ENCODE results near the gene ALPK3. TPM values are rescaled to one million over a fixed set of nuclear protein-coding genes. Genes with fewer than 3 reads are reported as not detected.

ALPK3 gene
- 0.48 TPM for polyA plus RNA-seq (2013)

DNA sequence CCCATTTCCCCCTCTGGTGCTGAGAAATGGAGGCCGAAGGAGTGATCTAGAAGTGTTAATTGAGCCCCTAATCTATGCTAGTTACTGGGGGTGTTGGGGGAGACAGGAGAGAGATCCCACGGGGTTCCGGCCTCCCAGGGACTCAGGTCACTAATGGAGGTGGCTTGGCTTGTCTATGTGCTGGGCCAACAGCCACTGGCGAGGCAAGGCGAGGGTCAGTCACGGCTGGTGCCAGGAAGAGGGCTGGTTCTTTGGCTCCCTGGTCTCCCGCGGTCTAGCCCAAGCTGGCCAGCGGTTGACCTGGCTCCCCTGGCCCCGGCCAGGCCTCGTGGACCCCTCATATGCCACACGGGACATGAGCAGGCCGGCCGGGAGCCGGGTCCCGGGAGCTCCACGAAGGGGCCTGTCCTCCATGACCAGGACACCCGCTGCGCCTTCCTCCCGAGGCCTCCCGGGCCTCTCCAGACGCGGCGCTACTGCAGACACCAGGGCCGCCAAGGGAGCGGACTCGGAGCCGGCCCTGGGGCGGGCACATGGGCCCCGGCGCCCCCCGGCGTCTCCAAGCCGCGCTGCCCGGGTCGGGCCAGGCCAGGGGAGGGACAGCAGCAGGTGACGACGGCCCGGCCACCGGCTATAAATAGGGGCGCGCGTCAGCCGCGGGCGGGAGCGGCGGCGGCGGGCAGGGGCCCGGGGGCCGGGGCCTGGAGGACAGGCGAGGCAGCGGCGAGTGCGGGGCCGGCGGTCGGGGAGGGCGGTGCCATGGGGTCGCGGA, at the start of gene ALPK3:
TSS of gene ALPK3 (plus strand) at position 663 of the 772 bp plus-strand sequence. CDS start at position 760, 97 bp downstream.
- H3K27me3 ChIP-seq (replicated peaks in 2 of 5; ENCODE audit: control insufficient read depth in 4 of 5, insufficient read depth in 5 of 5, low read length in 4 of 5): peaks cover 0 to 14% (median 0%) of the 10 kb centered on the region in 5 experiments
- no peaks in the 10 kb centered on the region for H3K9me3 ChIP-seq (ENCODE audit: control extremely low read depth in 1 of 5, control insufficient read depth in 4 of 5, insufficient read depth in 2 of 5, low read depth in 1 of 5, low read length in 4 of 5)
- POLR2A ChIA-PET: no interaction called here
- CTCF ChIA-PET: interaction anchor here (1.5 kb wide), 1 partner anchor 161 kb away, joined by 3 read pairs; no protein-coding TSS in a partner anchor
- peak in 2 of 3 donors; percentile 29 to 47 for DNase-seq
- no peaks in the 10 kb centered on the region for H3K36me3 ChIP-seq (ENCODE audit: control insufficient read depth in 4 of 4, insufficient read depth in 4 of 4, low read length in 3 of 4)
- H3K27ac ChIP-seq (ENCODE audit: insufficient read depth in 1 of 2, low read depth in 1 of 2, low read length in 2 of 2, poor library complexity in 1 of 2, severe bottlenecking in 2 of 2): no peak within 1 kb of the TSS
- peak within 1 kb of the TSS in 2 of 7 experiments; percentile 49 to 56 for H3K4me3 ChIP-seq (ENCODE audit: control insufficient read depth in 1 of 7, extremely low read depth in 1 of 7, insufficient read depth in 4 of 7, low read depth in 2 of 7, low read length in 6 of 7)
- H3K4me1 ChIP-seq (ENCODE audit: control extremely low read depth in 1 of 4, control insufficient read depth in 4 of 4, insufficient read depth in 4 of 4, low read length in 3 of 4): peaks cover 0 to 22% (median 14%) of the 10 kb centered on the region in 4 experiments
- WGBS (ENCODE audit: insufficient coverage): 37% methylated on average over 37 of the region's 63 CpGs

DNA sequence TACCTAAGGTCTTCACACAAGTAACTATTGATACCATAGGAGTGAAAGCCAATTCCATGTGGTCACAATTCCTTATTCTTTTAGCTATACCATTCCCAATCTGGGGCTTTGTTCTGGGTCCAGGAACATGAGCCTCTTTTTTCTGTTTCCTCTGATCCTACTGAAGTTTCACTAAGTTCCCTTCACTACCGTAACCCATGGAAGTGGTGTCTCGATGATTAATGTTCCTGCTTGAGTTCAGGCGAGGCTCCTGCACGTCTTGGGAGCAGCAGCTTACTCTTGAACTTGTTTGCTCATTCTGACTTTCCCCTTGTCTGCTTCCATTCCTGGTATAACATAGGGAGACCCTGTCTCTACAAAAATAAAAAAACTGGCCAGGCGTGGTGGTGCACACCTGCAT, 45.1 kb upstream of the ALPK3 start:
- Histone ChIP-seq H3K9me3 (ENCODE audit: control extremely low read depth in 1 of 5, control insufficient read depth in 4 of 5, insufficient read depth in 2 of 5, low read depth in 1 of 5, low read length in 4 of 5) (no peaks in the 10 kb centered on the region), H3K27ac (ENCODE audit: insufficient read depth in 1 of 2, low read depth in 1 of 2, low read length in 2 of 2, poor library complexity in 1 of 2, severe bottlenecking in 2 of 2) (peak overlapping the region in 1 of 2 experiments; percentile 49), H3K4me1 (ENCODE audit: control extremely low read depth in 1 of 4, control insufficient read depth in 4 of 4, insufficient read depth in 4 of 4, low read length in 3 of 4) (peaks cover 5 to 13% (median 11%) of the 10 kb centered on the region in 4 experiments), H3K4me3 (ENCODE audit: control insufficient read depth in 1 of 7, extremely low read depth in 1 of 7, insufficient read depth in 4 of 7, low read depth in 2 of 7, low read length in 6 of 7) (no peak overlapping the region), H3K36me3 (ENCODE audit: control insufficient read depth in 4 of 4, insufficient read depth in 4 of 4, low read length in 3 of 4) (peaks cover 8 to 45% (median 18%) of the 10 kb centered on the region in 4 experiments), H3K27me3 (replicated peaks in 2 of 5; ENCODE audit: control insufficient read depth in 4 of 5, insufficient read depth in 5 of 5, low read length in 4 of 5) (no peaks in the 10 kb centered on the region)
- WGBS (ENCODE audit: insufficient coverage): 26% methylated on average over 5 of the region's 5 CpGs
- peak in 1 of 3 donors; percentile 28 for DNase-seq
- POLR2A ChIA-PET: no interaction called here
- CTCF ChIA-PET: interaction anchor here (1.1 kb wide), 1 partner anchor 37 kb away, joined by 3 read pairs; no protein-coding TSS in a partner anchor

GRCh38 chr15:84772467-84772866, 44.7 kb upstream of the ALPK3 start:
- ChIA-PET CTCF (interaction anchor here (1.1 kb wide), 1 partner anchor 37 kb away, joined by 3 read pairs; no protein-coding TSS in a partner anchor), POLR2A (no interaction called here)
- H3K27ac ChIP-seq (ENCODE audit: insufficient read depth in 1 of 2, low read depth in 1 of 2, low read length in 2 of 2, poor library complexity in 1 of 2, severe bottlenecking in 2 of 2): peak overlapping the region in 1 of 2 experiments; percentile 49
- H3K36me3 ChIP-seq (ENCODE audit: control insufficient read depth in 4 of 4, insufficient read depth in 4 of 4, low read length in 3 of 4): peaks cover 8 to 41% (median 14%) of the 10 kb centered on the region in 4 experiments
- peaks cover 5 to 13% (median 11%) of the 10 kb centered on the region in 4 experiments for H3K4me1 ChIP-seq (ENCODE audit: control extremely low read depth in 1 of 4, control insufficient read depth in 4 of 4, insufficient read depth in 4 of 4, low read length in 3 of 4)
- DNase-seq: no peak
- H3K9me3 ChIP-seq (ENCODE audit: control extremely low read depth in 1 of 5, control insufficient read depth in 4 of 5, insufficient read depth in 2 of 5, low read depth in 1 of 5, low read length in 4 of 5): no peaks in the 10 kb centered on the region
- no peak overlapping the region for H3K4me3 ChIP-seq (ENCODE audit: control insufficient read depth in 1 of 7, extremely low read depth in 1 of 7, insufficient read depth in 4 of 7, low read depth in 2 of 7, low read length in 6 of 7)
- H3K27me3 ChIP-seq (replicated peaks in 2 of 5; ENCODE audit: control insufficient read depth in 4 of 5, insufficient read depth in 5 of 5, low read length in 4 of 5): no peaks in the 10 kb centered on the region
- no CpG with 5 or more reads among the region's 2 CpGs for WGBS (ENCODE audit: insufficient coverage)

GRCh38 chr15:84773716-84774115, 43.4 kb upstream of the ALPK3 start:
- no peak overlapping the region for H3K27ac ChIP-seq (ENCODE audit: insufficient read depth in 1 of 2, low read depth in 1 of 2, low read length in 2 of 2, poor library complexity in 1 of 2, severe bottlenecking in 2 of 2)
- CTCF ChIA-PET: interaction anchor here (0.6 kb wide), 1 partner anchor 184 kb away, joined by 3 read pairs; no protein-coding TSS in a partner anchor
- no peaks in the 10 kb centered on the region for H3K27me3 ChIP-seq (replicated peaks in 2 of 5; ENCODE audit: control insufficient read depth in 4 of 5, insufficient read depth in 5 of 5, low read length in 4 of 5)
- no CpG with 5 or more reads among the region's 3 CpGs for WGBS (ENCODE audit: insufficient coverage)
- H3K4me1 ChIP-seq (ENCODE audit: control extremely low read depth in 1 of 4, control insufficient read depth in 4 of 4, insufficient read depth in 4 of 4, low read length in 3 of 4): peaks cover 5 to 13% (median 11%) of the 10 kb centered on the region in 4 experiments
- DNase-seq: peak in 1 of 3 donors; percentile 17
- POLR2A ChIA-PET: no interaction called here
- no peak overlapping the region for H3K4me3 ChIP-seq (ENCODE audit: control insufficient read depth in 1 of 7, extremely low read depth in 1 of 7, insufficient read depth in 4 of 7, low read depth in 2 of 7, low read length in 6 of 7)
- H3K36me3 ChIP-seq (ENCODE audit: control insufficient read depth in 4 of 4, insufficient read depth in 4 of 4, low read length in 3 of 4): peaks cover 10 to 40% (median 13%) of the 10 kb centered on the region in 4 experiments
- H3K9me3 ChIP-seq (ENCODE audit: control extremely low read depth in 1 of 5, control insufficient read depth in 4 of 5, insufficient read depth in 2 of 5, low read depth in 1 of 5, low read length in 4 of 5): no peaks in the 10 kb centered on the region

DNA sequence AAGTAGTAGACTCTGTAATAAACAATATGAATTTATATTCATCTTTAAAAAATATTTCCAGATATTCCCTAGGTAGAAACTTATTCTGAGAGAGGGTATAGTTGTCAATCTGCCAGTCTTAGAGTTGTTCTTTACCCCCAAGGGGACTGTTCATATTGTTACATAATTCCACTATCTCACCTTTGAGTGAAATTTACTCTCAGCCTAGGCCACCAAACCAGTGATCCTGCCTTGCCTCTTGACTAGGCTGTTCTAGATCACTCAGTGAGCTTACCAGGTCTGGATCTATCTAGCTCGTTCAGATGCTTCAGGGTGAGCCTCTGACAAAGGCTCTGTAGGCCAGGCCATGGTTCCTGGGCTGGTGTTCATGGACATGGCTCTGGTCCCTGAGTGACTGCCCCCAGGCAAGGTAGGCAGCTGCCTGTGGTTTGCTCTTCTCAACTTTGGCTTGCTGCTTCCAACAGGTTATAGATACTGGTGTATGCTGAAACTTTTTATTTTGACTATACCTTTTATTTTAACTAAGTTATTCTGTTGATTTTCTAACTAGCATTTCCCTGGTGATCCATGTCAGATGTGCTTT, 41.2 kb upstream of the ALPK3 start:
- peaks cover 5 to 26% (median 9%) of the 10 kb centered on the region in 4 experiments for H3K36me3 ChIP-seq (ENCODE audit: control insufficient read depth in 4 of 4, insufficient read depth in 4 of 4, low read length in 3 of 4)
- peaks cover 5 to 13% (median 11%) of the 10 kb centered on the region in 4 experiments for H3K4me1 ChIP-seq (ENCODE audit: control extremely low read depth in 1 of 4, control insufficient read depth in 4 of 4, insufficient read depth in 4 of 4, low read length in 3 of 4)
- no peaks in the 10 kb centered on the region for H3K9me3 ChIP-seq (ENCODE audit: control extremely low read depth in 1 of 5, control insufficient read depth in 4 of 5, insufficient read depth in 2 of 5, low read depth in 1 of 5, low read length in 4 of 5)
- H3K4me3 ChIP-seq (ENCODE audit: control insufficient read depth in 1 of 7, extremely low read depth in 1 of 7, insufficient read depth in 4 of 7, low read depth in 2 of 7, low read length in 6 of 7): no peak overlapping the region
- DNase-seq: no peak
- H3K27ac ChIP-seq (ENCODE audit: insufficient read depth in 1 of 2, low read depth in 1 of 2, low read length in 2 of 2, poor library complexity in 1 of 2, severe bottlenecking in 2 of 2): no peak overlapping the region
- POLR2A ChIA-PET: no interaction called here
- CTCF ChIA-PET: no interaction called here
- 94% methylated on average over 1 of the region's 1 CpG for WGBS (ENCODE audit: insufficient coverage)
- H3K27me3 ChIP-seq (replicated peaks in 2 of 5; ENCODE audit: control insufficient read depth in 4 of 5, insufficient read depth in 5 of 5, low read length in 4 of 5): no peaks in the 10 kb centered on the region

GRCh38 chr15:84778194-84778593, 39.0 kb upstream of the ALPK3 start:
- POLR2A ChIA-PET: no interaction called here
- H3K4me1 ChIP-seq (ENCODE audit: control extremely low read depth in 1 of 4, control insufficient read depth in 4 of 4, insufficient read depth in 4 of 4, low read length in 3 of 4): peaks cover 0 to 2% (median 0%) of the 10 kb centered on the region in 4 experiments
- H3K27me3 ChIP-seq (replicated peaks in 2 of 5; ENCODE audit: control insufficient read depth in 4 of 5, insufficient read depth in 5 of 5, low read length in 4 of 5): no peaks in the 10 kb centered on the region
- no peaks in the 10 kb centered on the region for H3K9me3 ChIP-seq (ENCODE audit: control extremely low read depth in 1 of 5, control insufficient read depth in 4 of 5, insufficient read depth in 2 of 5, low read depth in 1 of 5, low read length in 4 of 5)
- 96% methylated on average over 13 of the region's 13 CpGs for WGBS (ENCODE audit: insufficient coverage)
- H3K27ac ChIP-seq (ENCODE audit: insufficient read depth in 1 of 2, low read depth in 1 of 2, low read length in 2 of 2, poor library complexity in 1 of 2, severe bottlenecking in 2 of 2): no peak overlapping the region
- no peak for DNase-seq
- H3K36me3 ChIP-seq (ENCODE audit: control insufficient read depth in 4 of 4, insufficient read depth in 4 of 4, low read length in 3 of 4): peaks cover 15 to 36% (median 18%) of the 10 kb centered on the region in 4 experiments
- no peak overlapping the region for H3K4me3 ChIP-seq (ENCODE audit: control insufficient read depth in 1 of 7, extremely low read depth in 1 of 7, insufficient read depth in 4 of 7, low read depth in 2 of 7, low read length in 6 of 7)
- CTCF ChIA-PET: interaction anchor here (0.8 kb wide), 1 partner anchor 16 kb away, joined by 3 read pairs; no protein-coding TSS in a partner anchor

DNA sequence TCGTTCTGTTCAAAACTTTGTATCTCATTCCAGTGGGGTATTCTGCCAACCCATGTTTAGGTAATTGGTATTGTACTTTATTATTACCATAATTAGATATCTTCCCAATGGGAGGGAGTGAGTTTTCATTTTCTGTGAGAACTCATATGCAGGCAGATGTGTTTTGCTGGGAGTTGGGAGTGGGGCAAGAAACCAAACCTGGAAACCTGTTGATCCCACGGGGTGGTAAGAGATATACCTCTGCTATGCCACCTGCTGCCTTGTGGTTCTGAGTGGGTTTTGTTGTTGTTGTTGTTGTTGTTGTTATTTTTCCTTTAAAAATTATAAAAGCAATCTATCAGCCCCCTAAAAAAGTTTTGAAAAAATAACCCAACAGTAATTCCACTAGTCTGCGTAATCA, 36.7 kb upstream of the ALPK3 start:
- no peak for DNase-seq
- WGBS (ENCODE audit: insufficient coverage): no CpG with 5 or more reads among the region's 3 CpGs
- Histone ChIP-seq H3K27ac (ENCODE audit: insufficient read depth in 1 of 2, low read depth in 1 of 2, low read length in 2 of 2, poor library complexity in 1 of 2, severe bottlenecking in 2 of 2) (no peak overlapping the region), H3K4me3 (ENCODE audit: control insufficient read depth in 1 of 7, extremely low read depth in 1 of 7, insufficient read depth in 4 of 7, low read depth in 2 of 7, low read length in 6 of 7) (no peak overlapping the region), H3K36me3 (ENCODE audit: control insufficient read depth in 4 of 4, insufficient read depth in 4 of 4, low read length in 3 of 4) (peaks cover 17 to 53% (median 37%) of the 10 kb centered on the region in 4 experiments), H3K4me1 (ENCODE audit: control extremely low read depth in 1 of 4, control insufficient read depth in 4 of 4, insufficient read depth in 4 of 4, low read length in 3 of 4) (peaks cover 0 to 5% (median 0%) of the 10 kb centered on the region in 4 experiments), H3K9me3 (ENCODE audit: control extremely low read depth in 1 of 5, control insufficient read depth in 4 of 5, insufficient read depth in 2 of 5, low read depth in 1 of 5, low read length in 4 of 5) (no peaks in the 10 kb centered on the region), H3K27me3 (replicated peaks in 2 of 5; ENCODE audit: control insufficient read depth in 4 of 5, insufficient read depth in 5 of 5, low read length in 4 of 5) (no peaks in the 10 kb centered on the region)
- POLR2A ChIA-PET: no interaction called here
- CTCF ChIA-PET: no interaction called here
